ENCODE measurements around the gene KCNC3. TPM values are rescaled to one million over a fixed set of nuclear protein-coding genes. Genes with fewer than 3 reads are reported as not detected.
A peak's percentile ranks its signal among the peaks of the same experiment; 100 is the strongest.

KCNC3 gene
- total and polyA plus RNA-seq, 2 of the 13 experiments (the other 11 are each of a cell fraction or from before 2014, with no cell fraction given): 0.29 to 1.7 TPM

DNA sequence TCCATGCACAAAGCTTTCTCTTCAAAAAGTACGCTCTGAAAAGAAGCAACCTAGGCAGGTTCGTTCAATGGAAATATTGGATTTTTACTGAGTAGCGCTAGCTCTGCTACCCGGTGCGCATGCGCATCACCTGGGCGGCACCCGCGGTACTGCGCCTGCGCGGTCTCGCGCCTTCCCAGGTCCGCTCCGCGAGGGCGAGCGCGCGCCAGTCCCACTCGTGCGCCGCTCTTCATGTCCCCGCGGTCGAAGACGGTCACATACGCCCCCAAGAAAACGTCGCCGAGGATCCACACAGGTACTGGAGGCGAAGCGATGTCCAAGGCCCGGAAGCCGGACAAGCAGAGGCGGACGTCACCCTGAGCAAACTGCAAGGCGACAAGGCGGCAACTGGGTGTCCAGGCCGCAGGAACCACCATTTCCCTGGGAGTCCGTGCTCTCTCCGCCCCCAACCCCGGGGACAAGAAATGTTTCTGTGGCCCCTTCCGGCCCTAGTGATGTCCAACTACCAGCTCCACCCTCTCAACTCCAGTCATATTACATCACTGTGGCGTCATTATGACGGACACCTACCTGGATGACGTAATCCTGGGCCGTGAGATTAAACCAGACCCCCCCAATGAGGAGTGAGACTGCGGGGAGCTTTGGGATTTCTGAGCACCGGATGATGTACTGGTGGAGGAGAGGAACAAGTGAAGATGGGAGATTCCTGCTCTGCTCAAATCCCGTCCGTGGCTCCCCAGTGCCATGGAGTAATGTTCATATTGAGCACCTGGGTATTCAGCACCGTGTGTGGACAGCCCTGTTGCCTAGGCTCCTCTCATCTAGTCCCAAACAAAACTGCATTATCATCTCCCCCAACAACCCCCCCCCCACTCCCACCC lies 4.8 kb upstream of the KCNC3 start (continued):
- TF ChIP-seq, protein P1, sequence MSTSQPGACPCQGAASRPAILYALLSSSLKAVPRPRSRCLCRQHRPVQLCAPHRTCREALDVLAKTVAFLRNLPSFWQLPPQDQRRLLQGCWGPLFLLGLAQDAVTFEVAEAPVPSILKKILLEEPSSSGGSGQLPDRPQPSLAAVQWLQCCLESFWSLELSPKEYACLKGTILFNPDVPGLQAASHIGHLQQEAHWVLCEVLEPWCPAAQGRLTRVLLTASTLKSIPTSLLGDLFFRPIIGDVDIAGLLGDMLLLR (CRISPR knock-in tag; IDR thresholded peaks at IDR 0.05): peak; percentile 74
- TF ChIP-seq SRY (CRISPR knock-in tag; IDR thresholded peaks at IDR 0.05) (peak; percentile 80; the same call in 1 of the 2 replicates), ZNF441 (CRISPR knock-in tag; IDR thresholded peaks at IDR 0.05; ENCODE audit: borderline replicate concordance) (0 out of 2 replicates have a peak, but pooled peaks have one; percentile 76), ZNF788 (CRISPR knock-in tag; IDR thresholded peaks at IDR 0.05; ENCODE audit: borderline replicate concordance) (peak; percentile 56; the same call in 1 of the 2 replicates), CENPT (CRISPR knock-in tag; IDR thresholded peaks at IDR 0.05; ENCODE audit: low read depth) (peak; percentile 91), ZNF205 (CRISPR knock-in tag; IDR thresholded peaks at IDR 0.05) (0 out of 2 replicates have a peak, but pooled peaks have one; percentile 72), ZNF136 (CRISPR knock-in tag; IDR thresholded peaks at IDR 0.05; ENCODE audit: low read depth) (no peak), ZNF225 (CRISPR knock-in tag; IDR thresholded peaks at IDR 0.05) (no peak), ZNF263 (CRISPR knock-in tag; IDR thresholded peaks at IDR 0.05) (peak; percentile 74), BORCS8-MEF2B (CRISPR knock-in tag; IDR thresholded peaks at IDR 0.05) (peak; percentile 95), JDP2 (CRISPR knock-in tag; IDR thresholded peaks at IDR 0.05; ENCODE audit: borderline replicate concordance) (no peak), ZNF839 (CRISPR knock-in tag; IDR thresholded peaks at IDR 0.05; ENCODE audit: borderline replicate concordance) (no peak), ZC3H13 (CRISPR knock-in tag; IDR thresholded peaks at IDR 0.05) (peak; percentile 88; the same call in 1 of the 2 replicates), ZNF30 (CRISPR knock-in tag; IDR thresholded peaks at IDR 0.05) (peak; percentile 92), ZNF121 (CRISPR knock-in tag; IDR thresholded peaks at IDR 0.05) (no peak), GATAD2A (CRISPR knock-in tag; IDR thresholded peaks at IDR 0.05) (0 out of 2 replicates have a peak, but pooled peaks have one; percentile 8), ZFP90 (CRISPR knock-in tag; IDR thresholded peaks at IDR 0.05; ENCODE audit: borderline replicate concordance) (peak; percentile 89), NR2F1 (CRISPR knock-in tag; IDR thresholded peaks at IDR 0.05) (no peak), MATR3 (CRISPR knock-in tag; IDR thresholded peaks at IDR 0.05) (no peak), ZNF335 (CRISPR knock-in tag; IDR thresholded peaks at IDR 0.05) (0 out of 2 replicates have a peak, but pooled peaks have one; percentile 55), ZBTB38 (CRISPR knock-in tag; IDR thresholded peaks at IDR 0.05) (peak; percentile 85), ZNF776 (CRISPR knock-in tag; IDR thresholded peaks at IDR 0.05) (peak; percentile 93; the same call in 1 of the 2 replicates), CREM (IDR thresholded peaks at IDR 0.05) (peak; percentile 9), CREM (CRISPR knock-in tag; IDR thresholded peaks at IDR 0.05) (no peak)
- TF ChIP-seq, protein P2, sequence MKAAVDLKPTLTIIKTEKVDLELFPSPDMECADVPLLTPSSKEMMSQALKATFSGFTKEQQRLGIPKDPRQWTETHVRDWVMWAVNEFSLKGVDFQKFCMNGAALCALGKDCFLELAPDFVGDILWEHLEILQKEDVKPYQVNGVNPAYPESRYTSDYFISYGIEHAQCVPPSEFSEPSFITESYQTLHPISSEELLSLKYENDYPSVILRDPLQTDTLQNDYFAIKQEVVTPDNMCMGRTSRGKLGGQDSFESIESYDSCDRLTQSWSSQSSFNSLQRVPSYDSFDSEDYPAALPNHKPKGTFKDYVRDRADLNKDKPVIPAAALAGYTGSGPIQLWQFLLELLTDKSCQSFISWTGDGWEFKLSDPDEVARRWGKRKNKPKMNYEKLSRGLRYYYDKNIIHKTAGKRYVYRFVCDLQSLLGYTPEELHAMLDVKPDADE (CRISPR knock-in tag; IDR thresholded peaks at IDR 0.05): no peak
- TF ChIP-seq, protein P3, sequence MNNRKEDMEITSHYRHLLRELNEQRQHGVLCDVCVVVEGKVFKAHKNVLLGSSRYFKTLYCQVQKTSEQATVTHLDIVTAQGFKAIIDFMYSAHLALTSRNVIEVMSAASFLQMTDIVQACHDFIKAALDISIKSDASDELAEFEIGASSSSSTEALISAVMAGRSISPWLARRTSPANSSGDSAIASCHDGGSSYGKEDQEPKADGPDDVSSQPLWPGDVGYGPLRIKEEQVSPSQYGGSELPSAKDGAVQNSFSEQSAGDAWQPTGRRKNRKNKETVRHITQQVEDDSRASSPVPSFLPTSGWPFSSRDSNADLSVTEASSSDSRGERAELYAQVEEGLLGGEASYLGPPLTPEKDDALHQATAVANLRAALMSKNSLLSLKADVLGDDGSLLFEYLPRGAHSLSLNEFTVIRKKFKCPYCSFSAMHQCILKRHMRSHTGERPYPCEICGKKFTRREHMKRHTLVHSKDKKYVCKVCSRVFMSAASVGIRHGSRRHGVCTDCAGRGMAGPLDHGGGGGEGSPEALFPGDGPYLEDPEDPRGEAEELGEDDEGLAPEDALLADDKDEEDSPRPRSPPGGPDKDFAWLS (CRISPR knock-in tag; IDR thresholded peaks at IDR 0.05; ENCODE audit: borderline replicate concordance): no peak
- TF ChIP-seq, protein P4, sequence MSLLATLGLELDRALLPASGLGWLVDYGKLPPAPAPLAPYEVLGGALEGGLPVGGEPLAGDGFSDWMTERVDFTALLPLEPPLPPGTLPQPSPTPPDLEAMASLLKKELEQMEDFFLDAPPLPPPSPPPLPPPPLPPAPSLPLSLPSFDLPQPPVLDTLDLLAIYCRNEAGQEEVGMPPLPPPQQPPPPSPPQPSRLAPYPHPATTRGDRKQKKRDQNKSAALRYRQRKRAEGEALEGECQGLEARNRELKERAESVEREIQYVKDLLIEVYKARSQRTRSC (CRISPR knock-in tag; IDR thresholded peaks at IDR 0.05; ENCODE audit: low read depth): 0 out of 2 replicates have a peak, but pooled peaks have one; percentile 79

Data from HepG2 (cell line).